Astrocyte (in vitro differentiated cells and primary cell): ENCODE measurements around the gene AK1. TPM values are rescaled to one million over a fixed set of nuclear protein-coding genes. Genes with fewer than 3 reads are reported as not detected.
"Not testable (repeated sequence)": the region's sequence is repeated elsewhere in the genome, so short reads cannot be mapped to it uniquely, and the experiment has no call there.

Experiments used
- DNase-seq: peaks from one replicate; pipeline ENCODE4 v3.0.0-alpha.2; 2010; ENCODE audit warnings: low read depth
- FAIRE-seq: peaks from 2 replicates; lab custom pipeline; 2011; peaks lifted over from hg19 to GRCh38; lab: Jason Lieb, UNC
- H2AFZ ChIP-seq: 2 replicates; pipeline ENCODE4 v1.6.0; 2012; ENCODE audit warnings: low read depth, low read length, inconsistent platforms
- H3K27ac ChIP-seq: 2 replicates; pipeline ENCODE4 v1.5.1; 2011; ENCODE audit warnings: low read depth, low read length, inconsistent platforms
- H3K27me3 ChIP-seq: 2 replicates; pipeline ENCODE4 v1.6.0; 2011; ENCODE audit warnings: low read length, inconsistent platforms; ENCODE audit not compliant: insufficient read depth
- H3K36me3 ChIP-seq: 2 replicates; pipeline ENCODE4 v1.5.1; 2011; ENCODE audit warnings: low read length, inconsistent platforms; ENCODE audit not compliant: insufficient read depth
- H3K4me1 ChIP-seq: 2 replicates; pipeline ENCODE4 v1.5.1; 2011; ENCODE audit warnings: low read length, inconsistent platforms; ENCODE audit not compliant: insufficient read depth
- H3K4me2 ChIP-seq: 2 replicates; pipeline ENCODE4 v1.6.0; 2012; ENCODE audit warnings: low read length, inconsistent platforms
- H3K4me3 ChIP-seq: 2 replicates; pipeline ENCODE4 v1.5.1; 2011; ENCODE audit warnings: low read depth, mild to moderate bottlenecking, low read length, inconsistent platforms; ENCODE audit not compliant: insufficient read depth
- H3K79me2 ChIP-seq: 2 replicates; pipeline ENCODE4 v1.6.0; 2012; ENCODE audit warnings: mild to moderate bottlenecking, low read length, inconsistent platforms; ENCODE audit not compliant: insufficient read depth
- H3K9ac ChIP-seq: 2 replicates; pipeline ENCODE4 v1.6.0; 2012; ENCODE audit warnings: mild to moderate bottlenecking, low read length, inconsistent platforms
- H3K9me3 ChIP-seq: 2 replicates; pipeline ENCODE4 v1.5.1; 2012; ENCODE audit warnings: low read depth, mild to moderate bottlenecking, low read length, inconsistent platforms; ENCODE audit not compliant: insufficient read depth
- H4K20me1 ChIP-seq: 2 replicates; pipeline ENCODE4 v1.6.0; 2012; ENCODE audit warnings: low read length, inconsistent platforms; ENCODE audit not compliant: insufficient read depth
- H3K27ac Mint-ChIP-seq: one replicate; pipeline ENCODE4 v1.8.0; 2021; ENCODE audit warnings: mild to moderate bottlenecking, mixed read lengths; ENCODE audit not compliant: unreplicated experiment
- H3K27me3 Mint-ChIP-seq: one replicate; pipeline ENCODE4 v1.8.0; 2021; ENCODE audit warnings: low read depth, mixed read lengths; ENCODE audit not compliant: unreplicated experiment
- H3K36me3 Mint-ChIP-seq: one replicate; pipeline ENCODE4 v1.8.0; 2021; ENCODE audit warnings: low read depth, mixed read lengths; ENCODE audit not compliant: unreplicated experiment
- H3K4me1 Mint-ChIP-seq: one replicate; pipeline ENCODE4 v1.8.0; 2021; ENCODE audit warnings: low read depth, mixed read lengths; ENCODE audit not compliant: unreplicated experiment
- H3K4me3 Mint-ChIP-seq: one replicate; pipeline ENCODE4 v1.8.0; 2021; ENCODE audit warnings: mild to moderate bottlenecking, moderate library complexity, mixed read lengths; ENCODE audit not compliant: unreplicated experiment
- H3K9me3 Mint-ChIP-seq: one replicate; pipeline ENCODE4 v1.8.0; 2021; ENCODE audit warnings: mild to moderate bottlenecking, mixed read lengths; ENCODE audit not compliant: unreplicated experiment
- CTCF ChIP-seq: IDR thresholded peaks from 2 replicates; pipeline ENCODE4 v1.5.1; 2011; ENCODE audit warnings: low read depth, mild to moderate bottlenecking, inconsistent platforms, low read length, moderate library complexity; ENCODE audit not compliant: insufficient read depth
- EZH2 ChIP-seq: IDR thresholded peaks from 2 replicates; pipeline ENCODE4 v1.6.1; 2012; ENCODE audit warnings: mild to moderate bottlenecking, low read length, inconsistent platforms; ENCODE audit not compliant: insufficient read depth
- total RNA-seq: library from RNA; stranded (reverse); gene quantifications from 2 replicates; pipeline ENCODE4 v1.2.1, GENCODE V29; 2021

The AK1 gene
- total RNA-seq, 1 donor from 2014 or later, result 78.0 TPM

- DNase-seq (no peak), FAIRE-seq (no peak)
- peaks cover 15% of the 10 kb centered on the region for H3K36me3 Mint-ChIP-seq
- H3K4me1 ChIP-seq, result peaks cover 32% of the 10 kb centered on the region
- peaks cover 27% of the 10 kb centered on the region for H4K20me1 ChIP-seq
- no peak overlapping the region for H3K4me2 ChIP-seq
- no peak overlapping the region for H3K9ac ChIP-seq
- H3K27ac Mint-ChIP-seq, result peak overlapping the region; percentile 16
- no peaks in the 10 kb centered on the region for H3K27me3 Mint-ChIP-seq
- H3K4me1 Mint-ChIP-seq, result peaks cover 17% of the 10 kb centered on the region
- no peaks in the 10 kb centered on the region for H3K9me3 Mint-ChIP-seq
- H3K9me3 ChIP-seq, result no peaks in the 10 kb centered on the region
- H3K27ac ChIP-seq, result no peak overlapping the region
- H2AFZ ChIP-seq, result no peak overlapping the region
- no peak overlapping the region for H3K4me3 ChIP-seq
- H3K36me3 ChIP-seq, result no peaks in the 10 kb centered on the region
- H3K27me3 ChIP-seq, result no peaks in the 10 kb centered on the region
- no peak overlapping the region for H3K4me3 Mint-ChIP-seq
- H3K79me2 ChIP-seq, result peaks cover 12% of the 10 kb centered on the region
- TF ChIP-seq EZH2 (no peak), CTCF (no peak)
Observed at GRCh38 chr9:127871531-127871930, 5.9 kb downstream of the AK1 start.

- Histone ChIP-seq H3K27ac (no peak overlapping the region), H3K4me1 (peaks cover 28% of the 10 kb centered on the region), H3K9ac (no peak overlapping the region), H3K4me3 (no peak overlapping the region), H4K20me1 (peaks cover 27% of the 10 kb centered on the region), H3K9me3 (no peaks in the 10 kb centered on the region), H3K4me2 (no peak overlapping the region), H2AFZ (no peak overlapping the region), H3K27me3 (no peaks in the 10 kb centered on the region), H3K36me3 (no peaks in the 10 kb centered on the region), H3K79me2 (peaks cover 7% of the 10 kb centered on the region)
- Mint-ChIP-seq H3K4me1 (peaks cover 16% of the 10 kb centered on the region), H3K9me3 (no peaks in the 10 kb centered on the region), H3K27me3 (no peaks in the 10 kb centered on the region), H3K27ac (peak overlapping the region; percentile 18), H3K36me3 (peaks cover 15% of the 10 kb centered on the region), H3K4me3 (no peak overlapping the region)
- FAIRE-seq, result no peak
- DNase-seq, result no peak
- TF ChIP-seq EZH2 (no peak), CTCF (no peak)
Observed at GRCh38 chr9:127870887-127871286, 6.6 kb downstream of the AK1 start.

- H3K36me3 ChIP-seq, H3K9me3 Mint-ChIP-seq, DNase-seq, H3K27ac Mint-ChIP-seq, H3K4me3 Mint-ChIP-seq, H3K27me3 ChIP-seq, H3K27me3 Mint-ChIP-seq, H3K27ac ChIP-seq, H3K9me3 ChIP-seq, H3K79me2 ChIP-seq, FAIRE-seq, H3K4me3 ChIP-seq, H3K4me1 Mint-ChIP-seq, H3K9ac ChIP-seq, H3K4me2 ChIP-seq, H2AFZ ChIP-seq: not testable (repeated sequence)
- Histone ChIP-seq H4K20me1 (peaks cover 23% of the 10 kb centered on the region), H3K4me1 (peaks cover 20% of the 10 kb centered on the region)
- peaks cover 15% of the 10 kb centered on the region for H3K36me3 Mint-ChIP-seq
Observed at GRCh38 chr9:127870153-127870491, 7.4 kb downstream of the AK1 start.
